ENCODE data around the gene TET2.
A peak's percentile ranks its signal among the peaks of the same experiment; 100 is the strongest.
"Not testable (repeated sequence)": the region's sequence is repeated elsewhere in the genome, so short reads cannot be mapped to it uniquely, and the experiment has no call there.

The TET2 gene

DNA sequence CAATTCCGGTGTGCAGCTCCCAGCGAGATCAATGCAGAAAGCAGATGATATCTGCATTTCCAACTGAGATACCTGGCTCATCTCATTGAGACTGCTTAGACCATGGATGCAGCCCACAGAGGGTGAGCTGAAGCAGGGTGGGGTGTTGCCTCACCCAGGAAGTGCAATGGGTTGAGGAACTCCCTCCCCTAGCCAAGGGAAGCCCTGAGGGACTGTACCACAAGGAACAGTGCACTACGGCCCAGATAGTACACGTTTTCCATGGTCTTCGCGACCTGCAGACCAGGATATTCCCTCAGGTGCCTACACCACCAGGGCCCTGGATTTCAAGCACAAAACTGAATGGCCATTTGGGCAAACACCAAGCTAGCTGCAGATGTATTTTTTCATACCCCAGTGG, 150.0 kb downstream of the TET2 start:
- no peaks in the 10 kb centered on the region for H4K20me1 ChIP-seq
- no peaks in the 10 kb centered on the region for H3K27me3 ChIP-seq
- no peak overlapping the region for H3K27ac ChIP-seq
- H3K4me1 ChIP-seq: peaks cover 5% of the 10 kb centered on the region; the same call in 1 of the 2 replicates
- no peak overlapping the region for H3K4me2 ChIP-seq
- H3K9ac ChIP-seq: no peak overlapping the region
- TF ChIP-seq Cebpa-rat (IDR thresholded peaks at IDR 0.05): no peak
- no peaks in the 10 kb centered on the region for H3K9me3 ChIP-seq
- no peaks in the 10 kb centered on the region for H3K36me3 ChIP-seq
- H3K4me3 ChIP-seq: no peak overlapping the region

DNA sequence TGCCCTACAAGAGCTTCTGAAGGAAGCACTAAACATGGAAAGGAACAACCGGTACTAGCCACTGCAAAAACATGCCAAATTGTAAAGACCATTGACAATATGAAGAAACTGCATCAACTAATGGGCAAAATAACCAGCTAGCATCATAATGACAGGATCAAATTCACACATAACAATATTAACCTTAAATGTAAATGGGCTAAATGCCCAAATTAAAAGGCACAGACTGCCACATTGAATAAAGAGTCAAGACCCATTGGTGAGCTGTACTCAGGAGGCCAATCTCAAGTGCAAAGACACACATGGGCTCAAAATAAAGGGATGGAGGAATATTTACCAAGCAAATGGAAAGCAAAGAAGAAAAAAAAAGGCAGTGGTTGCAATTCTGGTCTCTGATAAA, 152.4 kb downstream of the TET2 start:
- H3K27me3 ChIP-seq, H3K4me2 ChIP-seq, H3K36me3 ChIP-seq, H3K9ac ChIP-seq, H3K4me3 ChIP-seq, H3K4me1 ChIP-seq, H3K27ac ChIP-seq, H4K20me1 ChIP-seq: not testable (repeated sequence)
- peaks cover 13% of the 10 kb centered on the region for H3K9me3 ChIP-seq

DNA sequence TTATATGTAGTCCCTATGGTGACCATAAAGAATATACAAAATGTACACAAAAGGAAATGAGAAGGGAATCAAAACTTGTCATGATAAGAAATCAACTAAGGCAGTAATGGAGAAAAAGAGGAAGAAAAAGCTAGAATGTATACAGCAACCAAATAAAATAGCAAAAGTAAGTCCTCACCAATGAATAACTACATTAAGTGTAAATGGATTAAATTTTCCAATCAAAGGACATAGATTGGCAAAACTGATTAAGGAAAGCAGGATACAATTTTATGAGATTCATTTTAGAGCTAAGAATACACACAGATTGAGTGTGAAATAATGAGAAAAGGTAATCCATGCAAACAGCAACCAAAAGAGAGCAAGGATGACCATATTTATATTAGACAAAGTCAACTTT, 157.4 kb downstream of the TET2 start:
- Histone ChIP-seq H3K4me3 (no peak overlapping the region), H3K27ac (no peak overlapping the region), H3K4me2 (no peak overlapping the region), H3K9ac (no peak overlapping the region), H3K36me3 (no peaks in the 10 kb centered on the region), H4K20me1 (no peaks in the 10 kb centered on the region), H3K27me3 (no peaks in the 10 kb centered on the region), H3K9me3 (peaks cover 15% of the 10 kb centered on the region), H3K4me1 (no peaks in the 10 kb centered on the region)
- no peak for TF ChIP-seq Cebpa-rat (IDR thresholded peaks at IDR 0.05)

DNA sequence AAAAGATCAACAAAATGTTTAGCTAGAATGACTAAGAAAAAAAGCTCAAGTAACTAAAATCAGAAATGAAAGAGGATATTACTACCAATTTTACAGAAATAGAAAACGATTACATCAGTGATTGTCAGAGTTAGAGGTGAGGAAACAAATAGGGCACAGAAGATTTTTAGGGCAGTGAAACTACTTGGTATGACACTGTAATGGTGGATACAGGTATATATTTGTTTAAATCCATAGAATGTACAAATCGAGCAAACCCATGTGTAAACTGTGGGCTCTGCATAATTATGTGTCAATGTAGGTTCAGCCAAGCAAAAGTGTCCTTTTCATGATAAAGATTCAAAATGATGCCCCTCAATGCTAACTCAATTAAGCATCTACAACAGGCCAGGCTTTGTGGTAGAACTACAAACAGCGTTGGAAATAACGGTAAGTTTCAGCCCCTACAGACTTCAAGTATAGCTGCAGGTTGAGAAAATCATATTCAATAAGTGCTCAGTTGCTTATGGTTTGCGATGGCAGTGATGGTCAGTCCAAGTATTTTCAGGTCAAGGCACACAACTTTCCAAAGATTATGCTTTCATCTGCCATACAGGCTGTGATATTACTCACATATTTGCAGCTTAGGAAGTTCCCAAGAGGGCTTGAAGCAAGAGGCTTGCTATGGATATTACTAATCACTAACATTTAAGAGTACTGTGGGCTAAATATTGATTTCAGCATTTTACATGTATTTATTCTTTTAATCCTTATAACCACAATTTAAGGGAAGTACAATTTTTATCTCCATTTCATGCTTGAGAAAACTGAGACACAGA, 158.6 kb downstream of the TET2 start:
- Histone ChIP-seq H3K4me2 (no peak overlapping the region), H4K20me1 (no peaks in the 10 kb centered on the region), H3K27ac (no peak overlapping the region), H3K4me1 (no peaks in the 10 kb centered on the region), H3K9ac (no peak overlapping the region), H3K27me3 (no peaks in the 10 kb centered on the region), H3K9me3 (peaks cover 15% of the 10 kb centered on the region), H3K36me3 (no peaks in the 10 kb centered on the region), H3K4me3 (no peak overlapping the region)
- TF ChIP-seq Cebpa-rat (IDR thresholded peaks at IDR 0.05): no peak

DNA sequence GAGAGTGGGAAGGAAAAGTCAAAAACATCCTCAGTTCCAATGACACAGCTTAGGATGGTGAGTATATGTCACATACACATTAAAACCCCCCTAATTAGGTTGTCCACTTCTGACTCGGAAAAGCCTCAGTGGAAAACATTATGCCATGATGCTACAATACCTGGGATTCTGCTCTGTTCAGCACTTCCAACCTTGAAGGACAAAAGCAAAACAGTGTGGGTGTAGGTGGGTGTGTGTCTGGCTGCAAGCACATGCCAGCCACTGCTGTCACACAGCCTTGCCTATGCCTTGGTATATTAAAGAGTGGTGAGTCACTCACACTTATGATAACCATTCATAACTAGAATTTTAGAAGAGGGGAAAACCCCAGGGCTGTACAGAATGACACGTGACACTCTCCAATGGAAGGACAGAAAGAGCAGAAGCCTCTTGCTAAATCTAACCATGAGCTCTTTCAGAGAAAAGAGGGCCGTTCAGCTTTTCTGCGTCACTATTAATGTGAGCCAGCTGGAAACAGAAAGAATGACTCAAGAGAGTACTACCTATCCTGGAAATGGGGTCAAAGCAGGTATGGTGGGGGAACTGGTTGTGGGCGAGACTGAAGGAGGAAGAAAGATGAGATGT, 159.6 kb downstream of the TET2 start:
- Histone ChIP-seq H3K4me3 (no peak overlapping the region), H3K27me3 (no peaks in the 10 kb centered on the region), H3K9me3 (peaks cover 19% of the 10 kb centered on the region), H3K4me1 (no peaks in the 10 kb centered on the region), H4K20me1 (no peaks in the 10 kb centered on the region), H3K9ac (no peak overlapping the region), H3K4me2 (no peak overlapping the region), H3K36me3 (no peaks in the 10 kb centered on the region), H3K27ac (no peak overlapping the region)
- no peak for TF ChIP-seq Cebpa-rat (IDR thresholded peaks at IDR 0.05)

DNA sequence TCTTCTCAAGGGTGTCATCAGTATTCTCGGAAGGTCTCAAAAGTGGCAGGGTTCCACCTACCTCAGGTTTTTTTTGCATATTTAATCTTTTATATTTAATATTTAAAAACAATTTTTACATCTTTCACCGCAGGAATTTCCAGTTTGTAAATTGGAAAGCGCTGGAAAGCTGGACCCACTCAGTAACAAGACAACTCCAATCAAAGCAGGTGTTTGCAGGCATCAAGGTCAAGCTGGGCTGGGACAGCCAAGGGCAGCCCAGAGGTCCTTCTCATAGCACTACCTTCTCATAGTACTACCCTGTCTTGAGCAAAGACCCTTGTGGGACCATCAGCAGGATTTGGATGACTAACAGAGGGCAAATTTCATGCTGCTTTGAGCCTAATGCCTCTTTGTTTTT, 160.1 kb downstream of the TET2 start:
- Histone ChIP-seq H4K20me1 (no peaks in the 10 kb centered on the region), H3K9ac (no peak overlapping the region), H3K4me1 (no peaks in the 10 kb centered on the region), H3K4me3 (no peak overlapping the region), H3K27ac (no peak overlapping the region), H3K4me2 (no peak overlapping the region), H3K36me3 (no peaks in the 10 kb centered on the region), H3K9me3 (peaks cover 22% of the 10 kb centered on the region), H3K27me3 (no peaks in the 10 kb centered on the region)
- no peak for TF ChIP-seq Cebpa-rat (IDR thresholded peaks at IDR 0.05)

DNA sequence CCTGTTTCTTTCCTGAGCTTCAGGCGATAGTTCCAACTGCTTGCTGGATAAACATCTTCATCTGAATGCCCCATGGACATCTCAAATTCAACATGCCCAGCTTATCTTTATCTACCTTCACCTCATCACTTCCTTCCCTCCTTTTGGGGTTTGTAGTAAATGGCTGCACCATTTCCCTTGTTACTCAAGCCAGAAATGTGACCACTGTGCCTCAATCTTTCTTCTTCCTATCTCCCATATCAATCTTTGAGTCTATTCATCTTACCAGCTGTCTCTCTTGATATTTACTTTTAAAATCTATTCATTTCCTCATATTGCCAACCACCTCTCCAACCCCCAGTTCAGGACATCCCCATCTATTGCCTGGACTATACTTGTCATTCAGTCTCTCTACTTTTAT, 171.8 kb downstream of the TET2 start:
- no peaks in the 10 kb centered on the region for H3K4me1 ChIP-seq
- no peak overlapping the region for H3K4me3 ChIP-seq
- no peaks in the 10 kb centered on the region for H3K27me3 ChIP-seq
- H3K36me3 ChIP-seq: no peaks in the 10 kb centered on the region
- no peaks in the 10 kb centered on the region for H4K20me1 ChIP-seq
- no peak overlapping the region for H3K27ac ChIP-seq
- H3K9me3 ChIP-seq: no peaks in the 10 kb centered on the region
- H3K9ac ChIP-seq: no peak overlapping the region
- no peak for TF ChIP-seq Cebpa-rat (IDR thresholded peaks at IDR 0.05)
- H3K4me2 ChIP-seq: no peak overlapping the region

DNA sequence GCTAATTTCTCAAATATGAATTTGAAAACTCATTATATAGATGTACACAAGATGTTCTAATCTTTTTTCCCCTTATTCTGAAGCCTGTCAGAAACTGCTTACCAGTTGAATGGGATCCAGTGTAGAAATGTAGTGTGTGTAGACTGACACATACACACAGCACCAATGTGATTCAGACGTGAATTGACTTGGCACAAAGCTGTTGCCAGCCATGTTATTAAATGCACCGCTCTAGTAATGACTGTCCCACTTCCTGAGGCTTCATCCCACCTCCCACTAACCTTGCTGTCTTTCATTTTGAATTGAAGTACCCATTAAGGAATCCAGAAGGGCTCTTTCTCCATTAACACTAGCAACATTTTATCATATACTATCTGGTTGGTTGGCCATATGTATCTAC, 180.5 kb downstream of the TET2 start:
- TF ChIP-seq Cebpa-rat (IDR thresholded peaks at IDR 0.05): no peak
- Histone ChIP-seq H4K20me1 (no peaks in the 10 kb centered on the region), H3K9ac (no peak overlapping the region), H3K27ac (no peak overlapping the region), H3K36me3 (no peaks in the 10 kb centered on the region), H3K4me1 (0 out of 2 replicates have a peak, but pooled peaks cover 7% of the 10 kb centered on the region), H3K27me3 (no peaks in the 10 kb centered on the region), H3K4me3 (no peak overlapping the region), H3K9me3 (no peaks in the 10 kb centered on the region), H3K4me2 (no peak overlapping the region)

DNA sequence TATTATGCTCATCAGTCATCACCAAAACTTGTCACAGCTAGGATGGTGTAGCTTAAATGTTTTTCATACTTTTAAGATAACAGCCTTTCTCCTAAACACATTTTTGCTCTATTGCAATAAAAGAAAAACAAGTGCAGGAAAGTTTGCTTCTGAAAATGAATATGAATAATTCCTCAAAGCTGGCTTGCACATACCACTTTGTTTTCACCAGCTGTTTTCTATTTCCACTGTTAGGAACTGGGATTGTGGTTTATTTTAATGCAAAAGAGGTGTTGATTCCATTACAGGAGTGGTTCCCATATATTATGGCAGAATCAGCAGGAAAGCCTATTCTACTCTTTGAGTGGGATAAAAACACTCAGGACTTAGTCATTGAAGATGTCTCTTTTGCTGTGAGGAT, 181.3 kb downstream of the TET2 start:
- H3K4me3 ChIP-seq: no peak overlapping the region
- H3K9ac ChIP-seq: no peak overlapping the region
- no peaks in the 10 kb centered on the region for H4K20me1 ChIP-seq
- no peak for TF ChIP-seq Cebpa-rat (IDR thresholded peaks at IDR 0.05)
- no peaks in the 10 kb centered on the region for H3K27me3 ChIP-seq
- 0 out of 2 replicates have a peak, but pooled peaks cover 7% of the 10 kb centered on the region for H3K4me1 ChIP-seq
- H3K4me2 ChIP-seq: no peak overlapping the region
- H3K9me3 ChIP-seq: no peaks in the 10 kb centered on the region
- H3K27ac ChIP-seq: no peak overlapping the region
- H3K36me3 ChIP-seq: no peaks in the 10 kb centered on the region

DNA sequence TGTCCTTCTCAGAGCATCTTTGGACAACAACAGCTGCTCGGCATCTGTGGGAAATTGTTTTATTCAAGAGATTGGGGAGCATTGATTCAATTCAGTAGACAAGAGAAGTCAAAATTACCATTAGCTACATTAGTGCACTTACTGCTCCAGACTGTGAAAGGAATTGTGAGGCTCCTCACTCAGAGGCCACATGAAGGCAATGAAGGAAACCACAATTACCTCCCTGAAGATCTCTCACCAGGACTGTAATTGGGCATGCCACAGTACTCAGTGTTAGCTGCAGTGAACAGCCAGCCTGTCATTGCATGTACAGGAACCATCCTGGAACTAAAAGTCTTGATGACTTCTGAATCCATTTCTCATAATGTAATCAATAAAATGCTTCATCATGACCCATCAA, 182.4 kb downstream of the TET2 start:
- Histone ChIP-seq H3K27ac (no peak overlapping the region), H3K9ac (no peak overlapping the region), H3K27me3 (no peaks in the 10 kb centered on the region), H3K9me3 (no peaks in the 10 kb centered on the region), H3K36me3 (no peaks in the 10 kb centered on the region), H3K4me2 (peak overlapping the region; percentile 1; the same call in 1 of the 2 replicates), H4K20me1 (no peaks in the 10 kb centered on the region), H3K4me1 (0 out of 2 replicates have a peak, but pooled peaks cover 7% of the 10 kb centered on the region), H3K4me3 (no peak overlapping the region)
- no peak for TF ChIP-seq Cebpa-rat (IDR thresholded peaks at IDR 0.05)
